ENCODE results near the gene SQSTM1.

Gene SQSTM1

DNA sequence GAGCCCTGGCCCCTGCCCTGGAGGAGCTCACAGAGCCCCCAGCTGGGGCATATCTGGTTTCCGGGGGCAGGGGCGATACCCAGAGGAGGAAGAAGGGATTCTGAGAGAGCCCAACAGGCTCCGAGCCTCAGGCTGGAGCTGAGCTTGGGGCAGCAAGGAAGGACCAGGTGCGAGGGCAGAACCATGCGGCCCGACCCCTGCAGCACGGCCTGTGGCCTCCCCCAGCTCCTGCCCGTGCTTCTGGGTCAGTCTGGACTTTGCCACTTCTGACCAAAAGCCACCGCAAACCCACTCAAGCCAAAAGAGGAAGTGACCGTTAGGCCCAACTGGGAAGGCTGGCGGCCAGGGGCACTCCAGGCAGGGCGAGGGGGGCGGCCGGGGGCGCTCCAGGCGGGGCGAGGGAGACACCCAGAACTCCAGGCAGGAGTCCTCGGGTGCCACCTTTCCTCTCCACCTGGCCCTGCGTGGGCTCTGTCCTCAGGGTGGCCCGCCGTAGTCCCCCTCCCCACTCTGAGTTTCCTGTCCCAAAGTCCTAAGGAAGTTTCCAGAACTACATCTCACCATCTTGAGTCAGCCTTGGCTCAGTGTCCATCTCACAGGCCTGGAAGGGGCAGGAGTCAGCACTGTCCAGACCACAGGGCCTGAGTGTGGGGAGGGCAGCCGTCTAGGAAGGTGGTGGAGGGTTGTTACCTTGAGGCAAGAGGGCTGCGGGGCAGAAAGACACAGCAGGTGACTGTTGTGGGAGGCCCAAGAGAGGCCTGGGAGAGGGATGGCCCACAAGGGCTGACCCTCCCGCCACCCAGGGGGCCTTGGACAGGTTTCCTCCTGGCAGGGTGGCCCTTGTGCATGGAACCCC is 27.9 kb upstream of the SQSTM1 start:
- TF ChIP-seq, protein P1, sequence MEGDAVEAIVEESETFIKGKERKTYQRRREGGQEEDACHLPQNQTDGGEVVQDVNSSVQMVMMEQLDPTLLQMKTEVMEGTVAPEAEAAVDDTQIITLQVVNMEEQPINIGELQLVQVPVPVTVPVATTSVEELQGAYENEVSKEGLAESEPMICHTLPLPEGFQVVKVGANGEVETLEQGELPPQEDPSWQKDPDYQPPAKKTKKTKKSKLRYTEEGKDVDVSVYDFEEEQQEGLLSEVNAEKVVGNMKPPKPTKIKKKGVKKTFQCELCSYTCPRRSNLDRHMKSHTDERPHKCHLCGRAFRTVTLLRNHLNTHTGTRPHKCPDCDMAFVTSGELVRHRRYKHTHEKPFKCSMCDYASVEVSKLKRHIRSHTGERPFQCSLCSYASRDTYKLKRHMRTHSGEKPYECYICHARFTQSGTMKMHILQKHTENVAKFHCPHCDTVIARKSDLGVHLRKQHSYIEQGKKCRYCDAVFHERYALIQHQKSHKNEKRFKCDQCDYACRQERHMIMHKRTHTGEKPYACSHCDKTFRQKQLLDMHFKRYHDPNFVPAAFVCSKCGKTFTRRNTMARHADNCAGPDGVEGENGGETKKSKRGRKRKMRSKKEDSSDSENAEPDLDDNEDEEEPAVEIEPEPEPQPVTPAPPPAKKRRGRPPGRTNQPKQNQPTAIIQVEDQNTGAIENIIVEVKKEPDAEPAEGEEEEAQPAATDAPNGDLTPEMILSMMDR (conservative IDR thresholded peaks at IDR 0.05; ENCODE audit: low read depth, low read length): no peak
- H3K9ac ChIP-seq: no peak overlapping the region
- H3K27ac ChIP-seq: no peak overlapping the region
- H3K27me3 ChIP-seq (ENCODE audit: insufficient read depth, low read depth): no peaks in the 10 kb centered on the region
- H3K79me2 ChIP-seq (ENCODE audit: insufficient read depth, low read depth): no peaks in the 10 kb centered on the region
- no peak overlapping the region for H3K4me2 ChIP-seq
- no peaks in the 10 kb centered on the region for H3K36me3 ChIP-seq (ENCODE audit: insufficient read depth)
- peaks cover 4% of the 10 kb centered on the region for H3K4me1 ChIP-seq (ENCODE audit: low read depth, poor library complexity, severe bottlenecking)
- H4K20me1 ChIP-seq (ENCODE audit: insufficient read depth): no peaks in the 10 kb centered on the region
- H2AFZ ChIP-seq (ENCODE audit: low read depth): no peak overlapping the region
- no peak overlapping the region for H3K4me3 ChIP-seq (IDR thresholded peaks at IDR 0.05; ENCODE audit: insufficient read depth, low read depth, low read length)

DNA sequence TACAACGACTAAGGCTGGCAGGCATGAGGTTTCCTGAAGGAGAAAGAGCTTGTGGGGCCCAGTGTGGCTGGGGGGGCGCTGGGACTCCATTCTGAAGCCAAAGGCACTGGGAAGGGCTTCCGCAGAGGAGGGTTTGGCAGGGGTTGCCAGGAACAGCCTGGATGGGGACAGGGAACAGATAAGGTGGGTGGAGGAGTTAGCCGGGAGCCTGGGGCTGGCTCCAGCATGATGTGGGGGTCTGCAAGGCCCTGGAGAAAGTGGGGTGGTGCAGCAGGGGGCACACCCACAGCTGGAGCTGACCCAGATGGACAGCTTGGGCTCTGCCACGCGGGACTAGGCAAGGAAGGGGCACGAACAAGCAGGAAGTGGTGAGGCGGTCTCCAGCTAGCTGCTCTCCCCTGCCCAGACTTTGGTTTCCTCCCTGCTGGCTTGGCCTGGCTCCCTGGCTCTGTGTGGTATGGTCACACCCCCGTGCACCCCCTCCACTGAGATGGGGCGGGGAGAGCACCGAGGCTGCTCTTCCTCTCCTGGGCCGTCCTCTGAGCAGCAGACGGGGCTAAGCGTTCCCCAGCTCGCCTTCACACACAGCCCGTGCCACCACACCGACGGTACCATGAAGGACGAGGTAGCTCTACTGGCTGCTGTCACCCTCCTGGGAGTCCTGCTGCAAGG is 27.1 kb upstream of the SQSTM1 start, which contains the start of gene LTC4S:
LTC4S (plus strand) TSS at position 519 of the 672 bp plus-strand sequence; CDS start at position 614, 95 bp downstream.
- Histone ChIP-seq H3K27ac (no peak within 1 kb of the TSS), H3K9ac (no peak within 1 kb of the TSS), H3K4me2 (peak within 1 kb of the TSS; percentile 42; the same call in 1 of the 2 replicates), H3K4me1 (ENCODE audit: low read depth, poor library complexity, severe bottlenecking) (peaks cover 4% of the 10 kb centered on the region), H2AFZ (ENCODE audit: low read depth) (no peak within 1 kb of the TSS), H3K79me2 (ENCODE audit: insufficient read depth, low read depth) (no peaks in the 10 kb centered on the region), H3K36me3 (ENCODE audit: insufficient read depth) (no peaks in the 10 kb centered on the region), H4K20me1 (ENCODE audit: insufficient read depth) (no peaks in the 10 kb centered on the region), H3K4me3 (IDR thresholded peaks at IDR 0.05; ENCODE audit: insufficient read depth, low read depth, low read length) (no peak within 1 kb of the TSS), H3K27me3 (ENCODE audit: insufficient read depth, low read depth) (no peaks in the 10 kb centered on the region)
- TF ChIP-seq, protein P1 (conservative IDR thresholded peaks at IDR 0.05; ENCODE audit: low read depth, low read length): no peak

DNA sequence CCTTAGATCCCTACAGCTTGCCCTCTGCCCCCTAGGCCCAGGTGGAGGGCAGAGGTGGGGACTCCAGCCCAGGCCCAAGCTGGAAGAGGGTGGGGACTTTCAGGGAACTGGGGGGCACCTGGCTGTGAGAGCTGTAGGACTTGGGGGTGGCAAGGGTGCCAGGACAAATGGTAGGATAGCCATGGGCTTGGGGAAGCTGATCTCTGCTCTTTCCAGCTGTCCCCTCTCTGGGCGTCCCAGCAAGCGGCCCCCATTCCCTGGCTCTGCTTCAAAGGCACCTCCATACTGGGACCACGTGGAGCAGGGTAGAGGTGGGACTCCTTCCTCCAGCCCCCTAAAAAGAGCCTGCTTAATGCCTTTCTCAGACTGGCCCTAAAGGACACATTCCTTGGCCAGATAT is 26.5 kb upstream of the SQSTM1 start:
- no peak overlapping the region for H3K4me3 ChIP-seq (IDR thresholded peaks at IDR 0.05; ENCODE audit: insufficient read depth, low read depth, low read length)
- TF ChIP-seq, protein P1 (conservative IDR thresholded peaks at IDR 0.05; ENCODE audit: low read depth, low read length): no peak
- no peaks in the 10 kb centered on the region for H3K36me3 ChIP-seq (ENCODE audit: insufficient read depth)
- no peaks in the 10 kb centered on the region for H4K20me1 ChIP-seq (ENCODE audit: insufficient read depth)
- H3K9ac ChIP-seq: no peak overlapping the region
- H3K4me2 ChIP-seq: no peak overlapping the region
- no peak overlapping the region for H3K27ac ChIP-seq
- peaks cover 4% of the 10 kb centered on the region for H3K4me1 ChIP-seq (ENCODE audit: low read depth, poor library complexity, severe bottlenecking)
- no peak overlapping the region for H2AFZ ChIP-seq (ENCODE audit: low read depth)
- no peaks in the 10 kb centered on the region for H3K27me3 ChIP-seq (ENCODE audit: insufficient read depth, low read depth)
- H3K79me2 ChIP-seq (ENCODE audit: insufficient read depth, low read depth): no peaks in the 10 kb centered on the region

DNA sequence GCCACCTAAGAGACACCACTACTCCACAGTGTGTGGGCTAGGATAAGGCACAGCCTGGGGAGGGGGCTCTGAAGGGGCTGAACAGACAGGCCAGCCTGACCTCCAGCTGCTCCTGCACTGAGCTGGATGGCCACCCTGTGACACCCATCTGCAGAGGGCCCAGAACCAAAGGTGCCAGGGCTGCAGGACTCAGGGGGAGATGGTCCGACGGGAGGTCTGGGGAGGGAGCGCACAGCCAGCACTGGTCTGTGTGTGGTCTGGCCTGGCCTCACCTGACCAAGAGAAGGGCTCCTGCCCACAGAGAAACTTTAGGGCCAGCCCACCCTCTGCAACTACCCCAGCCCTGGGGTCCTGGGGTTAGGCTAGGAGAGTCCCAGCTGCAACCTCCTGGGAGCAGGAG is 26.1 kb upstream of the SQSTM1 start:
- Histone ChIP-seq H3K4me1 (ENCODE audit: low read depth, poor library complexity, severe bottlenecking) (peaks cover 4% of the 10 kb centered on the region), H3K27me3 (ENCODE audit: insufficient read depth, low read depth) (no peaks in the 10 kb centered on the region), H4K20me1 (ENCODE audit: insufficient read depth) (no peaks in the 10 kb centered on the region), H3K4me3 (IDR thresholded peaks at IDR 0.05; ENCODE audit: insufficient read depth, low read depth, low read length) (no peak overlapping the region), H3K4me2 (peak overlapping the region; percentile 42; the same call in 1 of the 2 replicates), H3K36me3 (ENCODE audit: insufficient read depth) (no peaks in the 10 kb centered on the region), H3K27ac (no peak overlapping the region), H2AFZ (ENCODE audit: low read depth) (no peak overlapping the region), H3K9ac (no peak overlapping the region), H3K79me2 (ENCODE audit: insufficient read depth, low read depth) (no peaks in the 10 kb centered on the region)
- TF ChIP-seq, protein P1 (conservative IDR thresholded peaks at IDR 0.05; ENCODE audit: low read depth, low read length): no peak

Measured in KMS-11 (cell line).